GM18870 (cell line): ENCODE measurements around the gene PRSS50.

ENCODE experiments used
- ATAC-seq: cut with Tn5 transposase; IDR thresholded peaks from one replicate; pipeline ENCODE4 v1.9.1; 2021; ENCODE audit warnings: moderate library complexity; ENCODE audit not compliant: unreplicated experiment

The PRSS50 gene

GRCh38 chr3:46693038-46693891, 24.4 kb downstream of the PRSS50 start, which contains the start of gene ALS2CL:
ALS2CL (minus strand) TSS chr3:46693679; CDS start chr3:46689440, 4,239 bp downstream.
- ATAC-seq, result no peak

DNA sequence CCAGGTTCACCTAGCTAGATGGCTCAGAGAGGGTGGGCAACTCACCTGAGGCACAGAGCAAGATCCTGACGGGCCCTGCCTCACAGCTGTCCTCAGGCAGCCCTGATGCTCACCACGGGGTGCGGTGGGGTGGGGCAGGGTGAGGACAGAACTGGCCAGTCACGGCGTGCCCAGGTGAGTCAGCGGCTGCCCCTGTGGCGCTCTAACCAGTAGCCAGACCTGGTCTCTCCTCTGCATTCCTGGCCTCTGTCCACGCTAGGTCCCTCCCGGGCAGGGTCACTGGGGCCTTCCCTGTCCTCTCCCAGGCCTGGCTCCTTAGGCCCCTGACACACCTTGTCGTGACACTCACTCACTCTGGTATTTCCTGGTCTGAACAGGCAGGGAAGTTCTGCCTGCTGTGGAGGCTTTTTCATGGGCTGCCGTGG, 25.1 kb downstream of the PRSS50 start:
- no peak for ATAC-seq

DNA sequence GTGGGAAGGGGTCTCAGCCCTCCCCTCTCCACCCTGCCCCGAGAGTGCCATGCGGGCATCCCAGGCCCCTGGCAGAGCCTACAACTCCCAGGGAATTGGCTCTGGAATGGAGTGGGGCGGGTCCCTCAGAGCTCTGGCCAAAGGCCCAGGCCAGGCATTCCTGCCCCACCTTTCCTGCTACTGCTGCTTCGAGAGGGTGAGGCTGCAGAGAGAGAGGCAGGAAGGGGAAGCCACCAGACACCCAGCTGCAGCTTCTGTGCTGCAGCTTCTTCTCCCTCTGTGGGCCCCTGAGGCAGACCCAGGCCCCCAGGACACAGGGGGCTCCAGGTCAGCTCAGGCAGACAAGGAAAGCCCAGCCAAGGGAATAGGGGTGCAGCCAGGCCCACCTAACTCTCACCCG, 26.9 kb downstream of the PRSS50 start:
- ATAC-seq, result no peak

GRCh38 chr3:46685446-46685845, 32.2 kb downstream of the PRSS50 start:
- ATAC-seq, result no peak

- no peak for ATAC-seq
Measured at GRCh38 chr3:46684891-46685290, 32.8 kb downstream of the PRSS50 start.

GRCh38 chr3:46682974-46683373, 34.7 kb downstream of the PRSS50 start:
- ATAC-seq, result no peak

GRCh38 chr3:46681856-46682540, 35.7 kb downstream of the PRSS50 start:
- no peak for ATAC-seq

DNA sequence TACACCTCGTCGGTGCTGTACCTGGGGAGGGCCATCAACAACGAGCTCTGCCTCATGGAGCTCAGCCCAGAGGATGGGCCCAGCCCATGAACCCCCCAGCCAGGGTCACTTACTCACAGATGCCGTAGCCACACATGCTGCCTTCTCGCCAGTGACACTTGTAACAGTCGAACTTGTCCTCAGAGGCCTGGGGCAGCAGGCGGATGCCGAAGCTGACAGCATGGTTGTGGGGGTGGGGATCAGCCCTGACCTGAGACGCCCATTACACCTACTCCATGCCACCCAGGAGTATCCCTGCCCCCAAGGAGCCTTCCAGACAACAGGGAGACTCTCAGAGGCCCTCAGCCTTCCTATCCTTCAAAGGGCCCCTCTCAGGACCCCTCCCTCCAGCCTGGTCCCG, 36.3 kb downstream of the PRSS50 start:
- ATAC-seq, result no peak

DNA sequence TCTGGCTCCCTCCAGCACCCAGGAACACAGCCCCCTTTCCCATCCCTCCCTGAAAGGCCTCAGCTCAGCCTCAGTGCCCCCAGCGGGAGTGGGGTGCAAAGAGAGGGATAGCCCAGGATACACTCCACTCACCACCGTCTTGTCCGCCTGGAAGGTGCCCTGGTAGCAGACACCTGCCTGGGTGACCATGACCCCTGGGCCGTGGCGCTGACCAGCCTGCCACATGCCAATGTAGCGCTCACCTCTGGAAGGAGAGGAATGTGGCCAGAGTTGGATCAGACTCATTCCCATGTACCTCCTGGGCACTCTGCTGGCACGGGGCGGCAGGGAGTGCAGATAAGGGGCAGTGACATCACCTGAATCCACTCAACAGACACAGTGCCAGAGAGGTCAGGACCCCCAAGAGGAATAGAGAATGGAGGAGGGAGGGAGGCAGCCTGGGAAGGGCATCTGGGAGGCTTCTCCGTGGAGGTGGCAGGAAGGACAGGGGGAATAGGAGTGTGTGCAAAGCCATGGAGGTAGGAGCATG, 37.3 kb downstream of the PRSS50 start:
- no peak for ATAC-seq

GRCh38 chr3:46679681-46680080, 38.0 kb downstream of the PRSS50 start:
- no peak for ATAC-seq

- ATAC-seq, result no peak
Measured at GRCh38 chr3:46678280-46678679, 39.4 kb downstream of the PRSS50 start.

GRCh38 chr3:46677411-46677726, 40.3 kb downstream of the PRSS50 start:
- ATAC-seq, result no peak

DNA sequence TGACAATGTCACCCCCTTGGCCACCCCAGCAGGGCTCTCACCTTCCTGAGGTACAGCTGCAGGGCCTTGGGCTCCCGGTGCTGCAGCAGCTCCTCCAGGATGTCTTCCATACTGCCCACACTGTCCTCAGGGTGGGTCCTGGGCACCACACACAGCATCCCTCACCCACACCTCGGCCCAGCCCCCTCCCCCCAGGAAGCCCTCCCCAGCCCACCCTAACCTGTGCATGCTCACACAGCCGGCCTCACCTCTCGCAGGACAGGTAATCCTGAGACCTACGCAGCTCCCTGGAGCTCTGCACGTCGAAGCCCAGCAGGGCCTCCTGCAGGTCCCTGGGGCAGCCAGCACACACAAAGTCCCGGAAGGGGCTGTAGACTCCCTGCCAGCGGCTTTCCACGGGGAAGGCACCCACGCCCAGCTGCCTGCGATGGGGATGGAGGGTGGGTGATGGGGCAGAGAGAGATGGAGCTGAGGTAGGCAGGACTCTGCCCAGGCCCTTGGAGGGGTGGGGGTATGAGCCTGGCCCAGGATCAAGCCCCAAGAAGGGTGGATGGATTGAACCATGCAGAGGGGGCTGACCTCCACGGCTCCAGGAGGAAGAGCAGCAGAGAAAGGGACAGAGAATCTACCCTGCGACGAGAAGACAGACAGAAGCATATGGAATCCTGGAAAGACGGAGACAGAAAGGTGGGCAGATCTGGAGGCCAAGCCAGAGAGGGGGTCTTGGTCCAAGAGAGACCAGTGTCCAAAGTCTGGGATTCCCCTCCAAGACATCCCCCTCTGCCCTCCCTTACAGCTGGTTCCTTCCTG, 40.9 kb downstream of the PRSS50 start:
- no peak for ATAC-seq

DNA sequence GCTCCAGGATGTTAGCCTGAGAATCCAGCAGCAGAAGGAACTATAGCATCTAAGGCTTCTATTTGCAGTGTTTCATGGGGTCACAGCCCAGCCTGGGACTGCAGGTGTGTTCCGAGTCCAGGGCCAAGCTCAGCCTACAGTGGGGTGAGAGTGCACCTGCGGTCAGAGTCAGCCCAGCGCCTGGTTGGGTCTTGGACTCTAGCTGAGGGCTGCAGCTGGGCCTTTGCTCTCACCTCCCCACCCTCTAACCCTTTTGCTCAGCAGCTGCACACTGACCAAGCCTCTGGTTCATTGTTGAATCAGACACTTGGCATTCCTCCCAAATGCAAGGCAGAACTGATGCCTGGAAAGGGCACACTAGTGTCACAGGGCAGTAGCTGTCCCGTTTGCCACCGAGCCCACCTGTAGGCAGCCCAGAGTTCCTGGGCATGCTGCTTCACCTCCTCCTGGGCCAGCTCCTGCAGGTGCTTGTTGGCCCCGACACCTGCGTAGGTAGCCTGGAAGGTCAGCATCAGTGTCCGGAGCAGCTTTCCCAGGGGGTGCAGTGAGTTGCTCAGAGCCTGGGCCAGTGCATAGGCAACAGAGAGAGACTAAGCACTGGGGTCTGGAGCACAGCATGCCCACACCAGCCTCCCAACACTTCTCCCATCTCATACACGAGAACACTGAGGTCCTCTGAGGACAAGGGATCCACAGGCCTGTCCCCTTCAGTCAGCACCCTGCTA, 41.7 kb downstream of the PRSS50 start:
- ATAC-seq, result no peak

DNA sequence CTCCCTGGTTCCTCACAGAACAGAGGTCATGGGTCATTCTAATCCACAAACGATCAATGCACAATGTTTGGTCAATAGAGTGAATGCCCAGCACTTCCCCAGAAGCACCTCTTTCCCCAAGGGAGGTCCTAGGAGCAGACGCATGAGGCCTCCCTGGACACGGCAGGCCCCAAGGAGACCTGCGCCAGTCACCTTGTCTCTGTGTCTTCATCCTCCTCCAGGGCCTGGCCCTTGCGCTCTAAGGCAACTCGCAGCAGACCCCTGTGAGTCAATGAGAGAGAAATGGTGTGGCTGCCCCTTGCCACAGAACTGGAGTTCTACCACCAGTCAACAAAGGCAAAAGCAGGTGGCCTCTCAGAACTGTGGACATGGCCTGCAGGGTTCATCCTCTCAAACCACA, 42.2 kb downstream of the PRSS50 start:
- no peak for ATAC-seq

DNA sequence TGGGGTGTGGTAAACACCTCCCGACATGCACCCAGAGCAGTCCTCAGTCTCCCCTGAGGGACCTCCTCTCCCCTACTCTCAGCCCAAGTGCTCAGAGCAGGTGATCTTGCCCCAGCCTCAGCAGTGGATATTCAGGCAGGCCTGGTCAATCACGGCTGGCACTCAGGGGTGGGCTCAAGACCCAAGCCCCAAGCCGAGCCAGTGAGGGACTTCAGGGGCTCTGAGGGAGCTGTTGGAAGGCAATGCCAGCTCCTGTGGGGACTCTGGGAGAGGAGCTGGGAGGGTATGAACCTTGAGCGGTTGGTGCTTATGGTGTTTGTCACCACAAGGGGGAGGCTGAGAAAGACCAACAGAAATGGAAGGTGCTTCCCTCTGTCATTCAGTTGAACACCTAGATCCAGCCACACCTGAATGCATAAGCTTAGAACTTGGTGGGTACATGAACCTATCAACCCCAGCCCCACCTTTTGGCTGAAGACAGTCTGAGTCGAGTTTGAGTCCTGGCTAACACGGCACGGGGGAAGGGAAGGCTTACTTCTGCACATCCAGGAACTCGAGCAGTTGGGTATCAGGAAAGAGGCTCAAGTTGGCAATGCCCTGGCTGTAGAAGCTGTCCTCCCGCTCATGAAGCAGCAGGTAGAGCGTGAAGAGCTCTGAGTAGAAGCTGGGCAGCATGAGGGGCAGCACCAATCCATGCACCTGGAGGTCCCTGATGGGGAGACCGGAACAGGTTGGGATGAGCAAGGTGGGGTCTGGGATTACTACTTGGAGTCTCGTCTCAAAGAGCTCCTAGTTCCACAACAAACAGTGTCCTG, 43.4 kb downstream of the PRSS50 start:
- ATAC-seq, result no peak

GRCh38 chr3:46673151-46674030, 44.3 kb downstream of the PRSS50 start:
- no peak for ATAC-seq

DNA sequence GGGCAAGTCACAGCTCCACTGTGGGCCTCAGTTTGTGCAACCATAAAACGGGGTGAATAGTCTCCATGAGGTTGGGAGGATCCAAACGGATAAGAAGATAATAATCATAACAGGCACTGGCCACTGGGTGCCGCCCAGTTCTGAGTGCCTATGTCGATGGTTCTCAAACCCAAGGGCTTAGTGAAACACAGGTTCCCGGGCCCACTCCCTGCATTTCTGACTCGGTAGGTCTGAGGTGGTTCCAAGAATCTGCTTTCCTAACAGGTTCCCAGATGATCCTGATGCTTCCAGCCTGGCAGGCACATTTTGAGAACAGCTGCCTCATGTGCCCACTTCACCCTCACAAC, 45.3 kb downstream of the PRSS50 start:
- no peak for ATAC-seq
